Adrenal gland (tissue), 12 donors: Measurements from ENCODE around the gene SPAG8. TPM values are rescaled to one million over a fixed set of nuclear protein-coding genes. Genes with fewer than 3 reads are reported as not detected.

Source experiments
- DNase-seq, 7 donors: peaks; one replicate each; pipeline ENCODE4 v3.0.0-alpha.2; 2019 to 2020
- H3K27ac ChIP-seq, 5 donors: fragments of 200-600 bp; sonication (generic) in 4 of 5; 1 replicate in 3 of 5; 2 replicates in 2 of 5; pipeline versions ENCODE4 v1.5.1 to v1.8.0; 2016 to 2020; ENCODE audit warnings: mild to moderate bottlenecking in 1 of 5
- H3K27me3 ChIP-seq: fragments of 200-600 bp; 2 replicates; pipeline ENCODE4 v1.8.0; 2021
- H3K36me3 ChIP-seq, 2 donors: fragments of 200-600 bp; replicated peaks in 1 of 2; 1 replicate in 1 of 2; 2 replicates in 1 of 2; pipeline versions ENCODE4 v1.5.1 to v1.8.0; 2018 to 2022
- H3K4me1 ChIP-seq, 2 donors: fragments of 200-600 bp; replicated peaks in 1 of 2; 1 replicate in 1 of 2; 2 replicates in 1 of 2; pipeline versions ENCODE4 v1.5.1 to v1.8.0; 2018 to 2021
- H3K4me3 ChIP-seq, 4 donors: fragments of 200-600 bp; sonication (generic) in 3 of 4; one replicate each; pipeline ENCODE4 v1.5.1; 2016 to 2018
- H3K9me3 ChIP-seq, 3 donors: fragments of 200-600 bp; sonication (generic) in 1 of 3; replicated peaks in 1 of 3; 1 replicate in 2 of 3; 2 replicates in 1 of 3; pipeline versions ENCODE4 v1.5.1 to v1.8.0; 2016 to 2021
- POLR2A ChIP-seq, 2 donors: fragments of 450-650 bp; IDR thresholded peaks; one replicate each; pipeline ENCODE4 v1.6.1; 2017; ENCODE audit warnings: antibody characterized with exemption in 2 of 2, mild to moderate bottlenecking in 2 of 2, moderate library complexity in 1 of 2
- WGBS, 4 donors: extraction: QIAGEN DNeasy Blood & Tissue Kit in 2 of 4; methylation state at CpG; one replicate each; pipeline versions ENCODE4 v1.1.5 to v1.1.7; 2013 to 2017; 5-methylcytosine and 5-hydroxymethylcytosine counted together
- intact Hi-C, 2 donors: fragments of 100-400 bp; cut with DNase I; formaldehyde crosslinking; loops; one replicate each; pipeline versions ENCODE4 v1.14.1 to v1.15.0; 2022 to 2023
- polyA plus RNA-seq, 3 donors: library from polyadenylated mRNA; stranded (reverse); fragments of 200-250 nt in 2 of 3; fragments of 350-450 nt in 1 of 3; fragmentation: Illumina TruSeq in 1 of 3; extraction: RNeasy Lipid Tissue Mini Kit (QIAGEN cat#74804) in 1 of 3; gene quantifications; one replicate each; pipeline ENCODE4 v1.2.3, GENCODE V29; 2013 to 2014
- total RNA-seq, 9 donors: library from RNA; depleted of rRNA in 4 of 9; stranded (reverse); fragments of >200 nt in 4 of 9; fragments of 120-200 nt in 1 of 9; fragmentation: NEBNext Ultra II Directional in 1 of 9; extraction: Animal tissue kit (Norgen Biotek cat#: 25700) in 1 of 9; gene quantifications; one replicate each; pipeline versions ENCODE4 v1.1.0 to v1.2.4, GENCODE V29; 2013 to 2023
- TF ChIP-seq, protein P1 (sequence below), 6 experiments: fragments of 450-650 bp in 4 of 6; fragments of 200-600 bp in 2 of 6; sonication (generic) in 1 of 6; IDR thresholded peaks; 1 replicate in 5 of 6; 2 replicates in 1 of 6; pipeline versions ENCODE4 v1.5.1 to v1.8.0; 2016 to 2021; ENCODE audit warnings: antibody characterized with exemption in 6 of 6, mild to moderate bottlenecking in 2 of 6, moderate library complexity in 1 of 6
- donor health status: healthy with polysubstance abuse.
- donor health status: Bipolar disorder and iron deficiency.
- donor health status: DM: yes; HTN: yes; CAD: no.
- donor health status: DM: no; HTN: no; CAD: no.
- donor health status: DM: no; HTN: no; CAD: no.
- donor health status: DM: yes; HTN: yes; CAD: no.

Gene SPAG8
- total and polyA plus RNA-seq, 12 donors: 0.98 to 9.2 (median 2.7) TPM

DNA sequence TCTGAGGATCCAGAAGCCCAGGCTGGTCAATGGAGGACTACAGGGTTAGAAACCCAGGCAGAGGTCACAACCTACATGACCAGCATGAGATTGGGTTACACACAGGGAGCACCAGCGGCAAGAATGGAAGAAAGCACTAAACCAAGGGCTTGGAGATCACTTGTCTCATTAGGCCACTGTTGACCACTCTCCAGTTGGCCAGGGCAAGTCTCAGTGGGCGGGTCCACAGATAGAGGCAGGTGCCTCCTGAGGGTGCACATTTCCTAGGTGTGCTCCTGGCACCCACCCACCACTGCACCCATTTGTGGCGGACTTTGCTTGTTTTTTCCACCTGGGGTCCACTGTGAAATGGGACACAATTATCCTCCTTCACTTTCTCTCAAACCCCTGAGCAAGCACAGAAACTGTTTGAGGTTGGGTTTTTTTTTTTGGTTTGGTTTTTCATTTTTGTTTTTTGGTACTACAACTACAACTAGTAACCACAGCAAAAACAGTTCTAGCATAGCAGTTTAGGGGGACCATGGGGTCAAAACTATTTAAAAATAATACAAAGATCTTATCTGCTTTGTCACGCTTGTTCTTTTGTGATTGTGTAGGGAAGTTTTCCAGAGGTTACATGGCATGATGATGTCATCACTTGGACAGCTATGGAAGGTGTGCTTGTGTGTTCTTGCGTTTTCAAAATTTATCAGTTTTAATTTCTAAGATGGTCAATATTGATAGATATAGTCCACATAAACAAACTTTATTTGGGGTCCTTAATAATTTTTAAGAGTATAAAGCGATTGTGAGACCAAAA is 14.6 kb downstream of the SPAG8 start:
- no peaks in the 10 kb centered on the region for H3K27me3 ChIP-seq
- WGBS, 4 donors: 88 to 93% (median 91%) methylated on average over 6 of the region's 6 CpGs
- H3K27ac ChIP-seq: no peak overlapping the region
- TF ChIP-seq, protein P1, sequence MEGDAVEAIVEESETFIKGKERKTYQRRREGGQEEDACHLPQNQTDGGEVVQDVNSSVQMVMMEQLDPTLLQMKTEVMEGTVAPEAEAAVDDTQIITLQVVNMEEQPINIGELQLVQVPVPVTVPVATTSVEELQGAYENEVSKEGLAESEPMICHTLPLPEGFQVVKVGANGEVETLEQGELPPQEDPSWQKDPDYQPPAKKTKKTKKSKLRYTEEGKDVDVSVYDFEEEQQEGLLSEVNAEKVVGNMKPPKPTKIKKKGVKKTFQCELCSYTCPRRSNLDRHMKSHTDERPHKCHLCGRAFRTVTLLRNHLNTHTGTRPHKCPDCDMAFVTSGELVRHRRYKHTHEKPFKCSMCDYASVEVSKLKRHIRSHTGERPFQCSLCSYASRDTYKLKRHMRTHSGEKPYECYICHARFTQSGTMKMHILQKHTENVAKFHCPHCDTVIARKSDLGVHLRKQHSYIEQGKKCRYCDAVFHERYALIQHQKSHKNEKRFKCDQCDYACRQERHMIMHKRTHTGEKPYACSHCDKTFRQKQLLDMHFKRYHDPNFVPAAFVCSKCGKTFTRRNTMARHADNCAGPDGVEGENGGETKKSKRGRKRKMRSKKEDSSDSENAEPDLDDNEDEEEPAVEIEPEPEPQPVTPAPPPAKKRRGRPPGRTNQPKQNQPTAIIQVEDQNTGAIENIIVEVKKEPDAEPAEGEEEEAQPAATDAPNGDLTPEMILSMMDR (IDR thresholded peaks at IDR 0.05): no peak
- no peak for TF ChIP-seq POLR2A (IDR thresholded peaks at IDR 0.05)
- peaks cover 0 to 11% of the 10 kb centered on the region in 2 donors for H3K4me1 ChIP-seq
- no peak overlapping the region for H3K4me3 ChIP-seq
- H3K36me3 ChIP-seq: peaks cover 0 to 16% of the 10 kb centered on the region in 2 donors
- intact Hi-C loops: no loop called here
- H3K9me3 ChIP-seq: no peaks in the 10 kb centered on the region
- DNase-seq: peak in 1 of 7 donors; percentile 44

DNA sequence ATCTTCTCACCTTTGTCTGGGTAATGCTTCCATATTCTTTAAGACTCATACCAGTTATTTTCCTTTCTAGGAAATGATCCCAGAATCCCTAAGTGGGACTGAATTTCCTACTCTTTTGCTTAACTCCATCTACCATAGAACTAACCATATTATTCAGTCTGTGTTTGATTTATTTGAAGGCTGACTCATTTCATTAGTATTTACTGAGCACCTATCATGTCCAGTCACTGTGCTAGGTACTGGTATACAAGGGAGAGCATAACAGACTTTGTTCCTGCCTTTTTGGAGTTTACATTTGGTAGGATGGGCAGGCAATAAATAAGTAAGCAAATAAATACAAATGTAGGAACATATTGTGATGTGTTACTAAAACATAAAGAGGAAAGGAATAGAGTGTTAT is 16.4 kb downstream of the SPAG8 start:
- peaks cover 1 to 19% of the 10 kb centered on the region in 2 donors for H3K4me1 ChIP-seq
- H3K27ac ChIP-seq: no peak overlapping the region
- no peak for TF ChIP-seq POLR2A (IDR thresholded peaks at IDR 0.05)
- TF ChIP-seq, protein P1 (IDR thresholded peaks at IDR 0.05): no peak
- H3K27me3 ChIP-seq: no peaks in the 10 kb centered on the region
- no peaks in the 10 kb centered on the region for H3K36me3 ChIP-seq
- no peaks in the 10 kb centered on the region for H3K9me3 ChIP-seq
- intact Hi-C loops: no loop called here
- DNase-seq: no peak
- no peak overlapping the region for H3K4me3 ChIP-seq

DNA sequence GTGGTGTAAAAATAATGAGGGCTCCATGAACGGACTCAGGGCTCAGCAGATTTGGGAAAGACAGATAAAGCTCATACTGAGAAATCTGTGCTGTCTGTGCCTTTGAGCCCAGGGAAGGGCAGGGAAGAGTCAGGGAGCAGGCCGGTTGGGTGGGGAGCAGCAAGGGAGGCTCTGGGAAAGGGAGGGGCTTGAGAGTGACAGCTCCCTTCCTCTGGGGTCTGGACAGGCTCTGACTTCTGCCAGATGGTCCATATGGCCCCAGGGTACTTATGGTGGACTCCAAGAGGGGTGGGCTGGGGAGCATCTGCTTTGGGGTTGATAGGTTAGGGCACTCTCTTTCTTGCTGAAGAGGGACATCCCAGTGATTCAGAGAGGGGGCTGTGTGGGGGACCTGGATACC is 18.6 kb downstream of the SPAG8 start:
- no peaks in the 10 kb centered on the region for H3K36me3 ChIP-seq

DNA sequence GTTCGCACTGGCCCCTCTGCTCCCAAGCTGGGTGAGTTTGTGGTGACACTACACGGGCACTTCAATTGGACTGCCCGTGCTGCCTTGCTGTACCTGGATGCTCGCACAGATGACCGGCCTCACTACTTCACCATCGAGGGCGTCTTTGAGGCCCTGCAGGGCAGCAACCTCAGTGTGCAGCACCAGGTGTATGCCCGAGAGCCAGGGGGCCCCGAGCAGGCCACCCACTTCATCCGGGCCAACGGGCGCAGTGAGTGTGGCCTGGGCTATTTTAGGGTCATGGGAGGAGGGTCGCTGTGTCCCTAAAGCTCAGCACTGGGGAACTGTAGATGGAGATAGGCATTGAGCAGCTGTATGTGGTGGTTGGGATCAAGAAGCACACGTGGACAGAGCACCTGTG is 19.2 kb downstream of the SPAG8 start:
- no peak for TF ChIP-seq POLR2A (IDR thresholded peaks at IDR 0.05)
- TF ChIP-seq, protein P1 (IDR thresholded peaks at IDR 0.05): no peak
- H3K27ac ChIP-seq: no peak overlapping the region
- no peak overlapping the region for H3K4me3 ChIP-seq

More for the DNA sequence above, 18.6 kb downstream of the SPAG8 start:
- H3K27me3 ChIP-seq: no peaks in the 10 kb centered on the region
- TF ChIP-seq POLR2A (IDR thresholded peaks at IDR 0.05): no peak
- TF ChIP-seq, protein P1 (IDR thresholded peaks at IDR 0.05): no peak
- H3K27ac ChIP-seq: no peak overlapping the region
- intact Hi-C loops: loop anchor here in 1 of 2 donors (5.0 kb wide), 2 partner anchors 34 to 89 kb away; partner anchors contain the start of genes FAM221B and TMEM8B
- WGBS, 4 donors: 64 to 80% (median 71%) methylated on average over 2 of the region's 2 CpGs
- no peak overlapping the region for H3K4me3 ChIP-seq
- no peak for DNase-seq
- peaks cover 5 to 23% of the 10 kb centered on the region in 2 donors for H3K4me1 ChIP-seq
- no peaks in the 10 kb centered on the region for H3K9me3 ChIP-seq

More for the DNA sequence above, 19.2 kb downstream of the SPAG8 start:
- peaks cover 5 to 23% of the 10 kb centered on the region in 2 donors for H3K4me1 ChIP-seq
- H3K36me3 ChIP-seq: no peaks in the 10 kb centered on the region
- intact Hi-C loops: loop anchor here in 1 of 2 donors (5.0 kb wide), 2 partner anchors 34 to 89 kb away; partner anchors contain the start of genes FAM221B and TMEM8B
- 86 to 96% (median 93%) methylated on average over 7 to 14 of the region's 14 CpGs for WGBS, 4 donors
- no peaks in the 10 kb centered on the region for H3K9me3 ChIP-seq
- no peak for DNase-seq
- H3K27me3 ChIP-seq: no peaks in the 10 kb centered on the region
